Keratinocyte (primary cell): ENCODE data around the gene DFFB. TPM values are rescaled to one million over a fixed set of nuclear protein-coding genes. Genes with fewer than 3 reads are reported as not detected.

Experiments used
- DNase-seq: peaks from one replicate; pipeline ENCODE4 v3.0.0-alpha.2; 2011; ENCODE audit warnings: low read depth, missing footprints, low spot score
- FAIRE-seq: peaks from 2 replicates; lab custom pipeline; 2011; peaks lifted over from hg19 to GRCh38; lab: Jason Lieb, UNC
- H2AFZ ChIP-seq: 2 replicates; pipeline ENCODE4 v1.6.0; 2012; ENCODE audit warnings: low read length, control low read depth, inconsistent platforms; ENCODE audit not compliant: control insufficient read depth
- H3K27ac ChIP-seq: 2 replicates; pipeline ENCODE4 v1.5.1; 2011; ENCODE audit warnings: low read length; ENCODE audit not compliant: control insufficient read depth, insufficient read depth
- H3K27me3 ChIP-seq: 3 replicates; pipeline ENCODE4 v1.6.0; 2011; ENCODE audit warnings: low read length; ENCODE audit not compliant: control insufficient read depth, insufficient read depth; ENCODE audit errors: extremely low read depth
- H3K36me3 ChIP-seq, 2 experiments: 2 replicates in 1 of 2; 3 replicates in 1 of 2; pipeline ENCODE4 v1.5.1; 2011; ENCODE audit warnings: low read length in 2 of 2, mild to moderate bottlenecking in 1 of 2; ENCODE audit not compliant: control insufficient read depth in 2 of 2, insufficient read depth in 2 of 2; ENCODE audit errors: extremely low read depth in 1 of 2
- H3K4me1 ChIP-seq: 3 replicates; pipeline ENCODE4 v1.5.1; 2011; ENCODE audit warnings: low read length; ENCODE audit not compliant: control insufficient read depth, insufficient read depth; ENCODE audit errors: extremely low read depth
- H3K4me2 ChIP-seq: 3 replicates; pipeline ENCODE4 v1.6.0; 2011; ENCODE audit warnings: low read depth, low read length; ENCODE audit not compliant: control insufficient read depth, insufficient read depth; ENCODE audit errors: extremely low read depth
- H3K4me3 ChIP-seq, 3 experiments: fragments of 200-600 bp in 1 of 3; sonication (generic) in 1 of 3; 2 replicates in 2 of 3; 3 replicates in 1 of 3; pipeline ENCODE4 v1.5.1; 2011 to 2016; ENCODE audit warnings: low read length in 3 of 3, mild to moderate bottlenecking in 3 of 3, control low read depth in 2 of 3, inconsistent platforms in 1 of 3, low read depth in 1 of 3, mixed read lengths in 1 of 3, mixed run types in 1 of 3, moderate library complexity in 1 of 3; ENCODE audit not compliant: control insufficient read depth in 2 of 3, insufficient read depth in 2 of 3; ENCODE audit errors: extremely low read depth in 1 of 3
- H3K79me2 ChIP-seq: 2 replicates; pipeline ENCODE4 v1.6.0; 2012; ENCODE audit warnings: low read length; ENCODE audit not compliant: control insufficient read depth, insufficient read depth
- H3K9ac ChIP-seq: 3 replicates; pipeline ENCODE4 v1.6.0; 2011; ENCODE audit warnings: low read length; ENCODE audit not compliant: control insufficient read depth, insufficient read depth; ENCODE audit errors: extremely low read depth
- H3K9me1 ChIP-seq: 3 replicates; pipeline ENCODE4 v1.6.0; 2011; ENCODE audit warnings: low read length; ENCODE audit not compliant: control insufficient read depth, insufficient read depth; ENCODE audit errors: extremely low read depth
- H3K9me3 ChIP-seq: 2 replicates; pipeline ENCODE4 v1.5.1; 2012; ENCODE audit warnings: low read depth, low read length; ENCODE audit not compliant: control insufficient read depth
- H4K20me1 ChIP-seq: 3 replicates; pipeline ENCODE4 v1.6.0; 2011; ENCODE audit warnings: low read length; ENCODE audit not compliant: control insufficient read depth, insufficient read depth; ENCODE audit errors: extremely low read depth
- CTCF ChIP-seq, 3 experiments: IDR thresholded peaks in 1 of 3; conservative IDR thresholded peaks in 1 of 3; optimal IDR thresholded peaks in 1 of 3; 2 replicates in 2 of 3; 3 replicates in 1 of 3; pipeline versions ENCODE3 to v1.5.1; 2011; ENCODE audit warnings: low read length in 3 of 3, mild to moderate bottlenecking in 3 of 3, moderate library complexity in 2 of 3, control low read depth in 1 of 3, inconsistent platforms in 1 of 3; ENCODE audit not compliant: insufficient read depth in 2 of 3; ENCODE audit errors: extremely low read depth in 1 of 3
- EZH2 ChIP-seq: IDR thresholded peaks from one replicate; pipeline ENCODE4 v1.6.1; 2012; ENCODE audit warnings: inconsistent platforms, mild to moderate bottlenecking, low read length, moderate library complexity
- dilution Hi-C: fragments of 300-500 bp; cut with MboI; formaldehyde crosslinking; loops from one replicate; pipeline ENCODE4 v1.7.0; 2020; ENCODE audit warnings: low sequenced_read_pairs; ENCODE audit not compliant: extremely low pct_ligation_motif_present
- polyA plus RNA-seq, 5 experiments: library from polyadenylated mRNA; depleted of rRNA in 3 of 5; stranded (reverse) in 3 of 5; stranded (forward) in 1 of 5; unstranded in 1 of 5; fragments of >200 nt; gene quantifications; 1 replicate in 1 of 5; 2 replicates in 3 of 5; 3 replicates in 1 of 5; pipeline versions ENCODE4 v1.2.1 to v1.2.3, GENCODE V29; 2011 to 2012; ENCODE audit warnings: missing spikeins in 2 of 5, low read depth in 1 of 5, low replicate concordance in 1 of 5

The DFFB gene
- polyA plus RNA-seq, 1 donor (not counting 4 experiments of a cell fraction or from before 2014, with no cell fraction given), result 5.2 TPM

GRCh38 chr1:3841491-3841890 is 15.8 kb upstream of the DFFB start:
- no peaks in the 10 kb centered on the region for H3K27me3 ChIP-seq
- H3K27ac ChIP-seq, result no peak overlapping the region
- H3K4me3 ChIP-seq, result no peak overlapping the region
- H3K4me2 ChIP-seq, result no peak overlapping the region
- H3K9me1 ChIP-seq, result no peaks in the 10 kb centered on the region
- H2AFZ ChIP-seq, result no peak overlapping the region
- DNase-seq, result no peak
- dilution Hi-C loops, result no loop called here
- peaks cover 3 to 33% of the 10 kb centered on the region in 2 experiments for H3K36me3 ChIP-seq
- H3K9ac ChIP-seq, result no peak overlapping the region
- no peak for FAIRE-seq
- no peaks in the 10 kb centered on the region for H3K79me2 ChIP-seq
- H3K4me1 ChIP-seq, result no peaks in the 10 kb centered on the region
- no peaks in the 10 kb centered on the region for H3K9me3 ChIP-seq
- TF ChIP-seq CTCF (optimal IDR thresholded peaks at IDR 0.05 in 1 of 3, IDR thresholded peaks at IDR 0.05 in 1 of 3, conservative IDR thresholded peaks at IDR 0.05 in 1 of 3; ENCODE audit: extremely low read depth in 1 of 3, insufficient read depth in 2 of 3, low read length in 3 of 3) (no peak), EZH2 (no peak)
- no peaks in the 10 kb centered on the region for H4K20me1 ChIP-seq

GRCh38 chr1:3842912-3843311 is 14.4 kb upstream of the DFFB start:
- Histone ChIP-seq H3K4me2 (no peak overlapping the region), H4K20me1 (no peaks in the 10 kb centered on the region), H3K9me3 (no peaks in the 10 kb centered on the region), H3K79me2 (no peaks in the 10 kb centered on the region), H3K36me3 (peaks cover 3 to 31% of the 10 kb centered on the region in 2 experiments), H3K9ac (no peak overlapping the region), H3K9me1 (no peaks in the 10 kb centered on the region), H3K27ac (no peak overlapping the region), H2AFZ (no peak overlapping the region), H3K27me3 (no peaks in the 10 kb centered on the region), H3K4me3 (no peak overlapping the region), H3K4me1 (no peaks in the 10 kb centered on the region)
- dilution Hi-C loops, result no loop called here
- no peak for TF ChIP-seq EZH2
- TF ChIP-seq CTCF (optimal IDR thresholded peaks at IDR 0.05 in 1 of 3, IDR thresholded peaks at IDR 0.05 in 1 of 3, conservative IDR thresholded peaks at IDR 0.05 in 1 of 3; ENCODE audit: extremely low read depth in 1 of 3, insufficient read depth in 2 of 3, low read length in 3 of 3), result no peak
- DNase-seq (no peak), FAIRE-seq (no peak)
